IPS DF 4.7 (cell line): Measurements from ENCODE around the gene WDFY1.
"Not testable (repeated sequence)": the region's sequence is repeated elsewhere in the genome, so short reads cannot be mapped to it uniquely, and the experiment has no call there.

Source experiments
- DNase-seq: peaks from one replicate; pipeline ENCODE4 v3.0.0-alpha.2; 2013; ENCODE audit warnings: low spot score; ENCODE audit errors: extremely low read depth

Gene WDFY1

GRCh38 chr2:223957092-223957851 lies 12.1 kb upstream of the WDFY1 start, which contains the start of gene MRPL44:
Gene MRPL44, plus strand, starts transcription at chr2:223957463. Its CDS starts 10 bp downstream, at chr2:223957473.
- DNase-seq, result peak; percentile 71

GRCh38 chr2:223956300-223956699 lies 11.2 kb upstream of the WDFY1 start:
- no peak for DNase-seq

- no peak for DNase-seq
Observed at GRCh38 chr2:223954401-223954800, 9.3 kb upstream of the WDFY1 start.

GRCh38 chr2:223952280-223952968 lies 7.3 kb upstream of the WDFY1 start:
- no peak for DNase-seq

GRCh38 chr2:223950448-223951347 lies 5.6 kb upstream of the WDFY1 start:
- no peak for DNase-seq

- no peak for DNase-seq
Observed at GRCh38 chr2:223949241-223949840, 4.2 kb upstream of the WDFY1 start.

GRCh38 chr2:223947711-223948205 lies 2.6 kb upstream of the WDFY1 start:
- DNase-seq, result no peak

- DNase-seq, result no peak
Observed at GRCh38 chr2:223945755-223946154, 620 bp upstream of the WDFY1 start.

- DNase-seq, result no peak
Observed at GRCh38 chr2:223944166-223944702, 901 bp downstream of the WDFY1 start.

- DNase-seq, result no peak
Observed at GRCh38 chr2:223943561-223944008, 1.6 kb downstream of the WDFY1 start.

- DNase-seq, result no peak
Observed at GRCh38 chr2:223943135-223943534, 2.0 kb downstream of the WDFY1 start.

GRCh38 chr2:223941579-223942277 lies 3.4 kb downstream of the WDFY1 start:
- DNase-seq, result no peak

- DNase-seq, result not testable (repeated sequence)
Observed at GRCh38 chr2:223939438-223939837, 5.7 kb downstream of the WDFY1 start.

- DNase-seq, result no peak
Observed at GRCh38 chr2:223937535-223937934, 7.6 kb downstream of the WDFY1 start.

GRCh38 chr2:223936862-223937326 lies 8.2 kb downstream of the WDFY1 start:
- no peak for DNase-seq

- no peak for DNase-seq
Observed at GRCh38 chr2:223935459-223936125, 9.5 kb downstream of the WDFY1 start.

GRCh38 chr2:223934870-223935269 lies 10.3 kb downstream of the WDFY1 start:
- DNase-seq, result no peak

- DNase-seq, result no peak
Observed at GRCh38 chr2:223932816-223933800, 12.0 kb downstream of the WDFY1 start.
